NCI-H1092 treated with DMSO at 0.1 percent for 48 hours (cell line): ENCODE measurements around the gene RREB1.

ENCODE experiments used
- DNase-seq: peaks from one replicate; lab custom pipeline; 2025; lab: John Stamatoyannopoulos, UW

RREB1 gene

GRCh38 chr6:7125290-7125689, 17.5 kb downstream of the RREB1 start:
- DNase-seq = no peak

GRCh38 chr6:7126754-7127153, 19.0 kb downstream of the RREB1 start:
- no peak for DNase-seq

- DNase-seq = no peak
Observed at GRCh38 chr6:7127680-7128079, 19.9 kb downstream of the RREB1 start.

GRCh38 chr6:7129360-7129759, 21.6 kb downstream of the RREB1 start:
- DNase-seq = no peak

- DNase-seq = no peak
Observed at GRCh38 chr6:7129784-7130569, 22.2 kb downstream of the RREB1 start.

- DNase-seq = no peak
Observed at GRCh38 chr6:7131390-7131789, 23.6 kb downstream of the RREB1 start.

GRCh38 chr6:7132398-7133035, 24.8 kb downstream of the RREB1 start:
- no peak for DNase-seq

GRCh38 chr6:7134999-7135745, 27.4 kb downstream of the RREB1 start:
- no peak for DNase-seq

- DNase-seq = no peak
Observed at GRCh38 chr6:7135755-7136154, 28.0 kb downstream of the RREB1 start.

GRCh38 chr6:7136859-7137334, 29.1 kb downstream of the RREB1 start:
- DNase-seq = no peak

GRCh38 chr6:7137335-7138045, 29.7 kb downstream of the RREB1 start:
- peak; percentile 31 for DNase-seq

- DNase-seq = no peak
Observed at GRCh38 chr6:7138046-7138531, 30.3 kb downstream of the RREB1 start.

GRCh38 chr6:7138921-7139358, 31.2 kb downstream of the RREB1 start:
- peak; percentile 87 for DNase-seq

- no peak for DNase-seq
Observed at GRCh38 chr6:7139835-7140470, 32.2 kb downstream of the RREB1 start.

GRCh38 chr6:7140631-7141378, 33.0 kb downstream of the RREB1 start:
- DNase-seq = peak; percentile 56

- DNase-seq = no peak
Observed at GRCh38 chr6:7142228-7142801, 34.6 kb downstream of the RREB1 start.

GRCh38 chr6:7142918-7143475, 35.2 kb downstream of the RREB1 start:
- DNase-seq = peak; percentile 92

GRCh38 chr6:7143476-7143974, 35.8 kb downstream of the RREB1 start:
- DNase-seq = no peak

- no peak for DNase-seq
Observed at GRCh38 chr6:7144872-7145584, 37.3 kb downstream of the RREB1 start.
